ENCODE results near the gene BEAN1. TPM values are rescaled to one million over a fixed set of nuclear protein-coding genes. Genes with fewer than 3 reads are reported as not detected.

Gene BEAN1
- total and polyA plus RNA-seq, 9 of the 15 experiments (the other 6 are each of a cell fraction or from before 2014, with no cell fraction given): not detected

DNA sequence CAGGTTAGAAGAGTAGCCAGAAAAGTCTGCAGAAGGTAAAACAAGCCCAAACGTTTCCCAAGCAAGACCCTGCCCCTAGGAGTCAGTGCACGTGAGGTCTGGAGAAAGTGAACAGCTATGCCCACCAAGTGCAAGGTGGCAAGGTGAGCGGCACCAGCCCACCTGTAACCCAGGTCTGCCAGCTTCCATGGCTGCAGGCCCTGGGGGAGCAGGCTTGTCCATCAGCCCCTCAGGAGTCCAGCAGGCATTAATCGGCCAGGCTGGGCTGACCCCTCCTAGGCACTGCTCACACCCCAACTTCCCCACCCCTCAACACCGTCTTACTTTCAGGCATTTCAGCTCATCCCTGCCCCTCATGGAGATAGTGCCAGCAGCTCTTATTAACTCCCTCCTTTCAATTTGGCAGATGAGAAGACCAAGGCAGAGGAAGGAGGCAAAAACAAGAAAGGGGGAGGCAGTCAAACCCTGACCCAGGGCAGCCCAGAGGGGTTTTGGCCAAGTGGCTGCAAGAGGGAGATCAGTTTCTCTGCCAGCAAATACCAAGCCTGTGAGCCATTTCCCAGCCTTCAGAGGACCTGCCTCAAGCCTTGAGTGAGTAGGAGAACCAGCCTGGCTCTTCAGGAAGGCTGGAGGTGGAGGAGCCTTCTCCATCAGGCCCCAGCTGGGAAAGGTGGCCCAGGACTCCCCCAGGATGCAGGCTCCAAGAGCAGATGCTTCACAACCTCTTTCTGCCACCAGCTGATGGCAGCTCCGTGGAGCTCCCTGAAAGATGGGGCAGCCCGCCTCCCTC, 14.7 kb downstream of the BEAN1 start:
- POLR2A ChIA-PET: interaction anchor here (0.7 to 1.3 kb wide), 4 partner anchors 11 to 45 kb away, joined by 3 to 4 read pairs (median 4); no protein-coding TSS in a partner anchor
- H4K20me1 ChIP-seq (replicated peaks; ENCODE audit: control insufficient read depth, insufficient read depth, low read length): 0 out of 2 replicates have a peak, but pooled peaks cover 3% of the 10 kb centered on the region
- CTCF ChIA-PET (ENCODE audit: low intra/inter-chr PET ratio): no interaction called here
- no peak overlapping the region for H3K4me3 ChIP-seq
- H3K9ac ChIP-seq (ENCODE audit: insufficient read depth in 1 of 2, low read depth in 2 of 2, low read length in 2 of 2): peak overlapping the region in 1 of 2 experiments; percentile 52; a peak in 1 of 4 replicates
- H3K4me1 ChIP-seq (replicated peaks in 1 of 2; ENCODE audit: control insufficient read depth in 2 of 2, insufficient read depth in 2 of 2, low read length in 2 of 2): no peaks in the 10 kb centered on the region
- no peaks in the 10 kb centered on the region for H3K36me3 ChIP-seq (ENCODE audit: control insufficient read depth, insufficient read depth, low read length)
- no TSS peak for BruUV-seq (replicated peaks)
- DNase-seq (ENCODE audit: extremely low read depth in 1 of 4, low spot score in 3 of 4): no peak
- H3K79me2 ChIP-seq (ENCODE audit: control insufficient read depth, insufficient read depth, low read length): no peaks in the 10 kb centered on the region
- 3% methylated on average over 7 of the region's 7 CpGs for WGBS (ENCODE audit: insufficient coverage, low coverage, missing lambda C conversion rate)
- H3K27ac ChIP-seq (ENCODE audit: extremely low read depth, low read depth, low read length): no peak overlapping the region
- H3K27me3 ChIP-seq (ENCODE audit: control insufficient read depth in 2 of 2, insufficient read depth in 2 of 2, low read length in 2 of 2): peaks cover 4 to 61% of the 10 kb centered on the region in 2 experiments; a peak in 3 of 5 replicates
- in situ Hi-C loops (cut with MboI): no loop called here
- no peaks in the 10 kb centered on the region for H3K9me3 ChIP-seq (replicated peaks; ENCODE audit: control insufficient read depth, insufficient read depth, low read depth, low read length)
- FAIRE-seq: no peak
- TF ChIP-seq BMI1 (IDR thresholded peaks at IDR 0.05; ENCODE audit: low read length) (no peak), ZNF584 (CRISPR knock-in tag; IDR thresholded peaks at IDR 0.05; ENCODE audit: low read depth) (no peak), YBX1 (IDR thresholded peaks at IDR 0.05) (no peak), PML (IDR thresholded peaks at IDR 0.05; ENCODE audit: low read length) (no peak), EGR1 (conservative IDR thresholded peaks at IDR 0.05) (no peak), ZEB2 (IDR thresholded peaks at IDR 0.05) (no peak), MTA1 (IDR thresholded peaks at IDR 0.05; ENCODE audit: borderline replicate concordance) (no peak), TGIF2 (CRISPR knock-in tag; IDR thresholded peaks at IDR 0.05) (no peak), NBN (IDR thresholded peaks at IDR 0.05; ENCODE audit: low read depth) (no peak), DIDO1 (tag; IDR thresholded peaks at IDR 0.05; ENCODE audit: low read depth) (no peak), MAFK (IDR thresholded peaks at IDR 0.05; ENCODE audit: low read length) (no peak), FOXK2 (conservative IDR thresholded peaks at IDR 0.05 in 1 of 2, IDR thresholded peaks at IDR 0.05 in 1 of 2; ENCODE audit: low read depth in 2 of 2) (no peak), MEIS2 (IDR thresholded peaks at IDR 0.05; ENCODE audit: partially characterized antibody) (no peak), ZNF197 (CRISPR knock-in tag; IDR thresholded peaks at IDR 0.05; ENCODE audit: low read depth) (no peak), SAFB2 (IDR thresholded peaks at IDR 0.05; ENCODE audit: borderline replicate concordance, low read depth, low read length, severe bottlenecking) (no peak)
- TF ChIP-seq, protein P1, sequence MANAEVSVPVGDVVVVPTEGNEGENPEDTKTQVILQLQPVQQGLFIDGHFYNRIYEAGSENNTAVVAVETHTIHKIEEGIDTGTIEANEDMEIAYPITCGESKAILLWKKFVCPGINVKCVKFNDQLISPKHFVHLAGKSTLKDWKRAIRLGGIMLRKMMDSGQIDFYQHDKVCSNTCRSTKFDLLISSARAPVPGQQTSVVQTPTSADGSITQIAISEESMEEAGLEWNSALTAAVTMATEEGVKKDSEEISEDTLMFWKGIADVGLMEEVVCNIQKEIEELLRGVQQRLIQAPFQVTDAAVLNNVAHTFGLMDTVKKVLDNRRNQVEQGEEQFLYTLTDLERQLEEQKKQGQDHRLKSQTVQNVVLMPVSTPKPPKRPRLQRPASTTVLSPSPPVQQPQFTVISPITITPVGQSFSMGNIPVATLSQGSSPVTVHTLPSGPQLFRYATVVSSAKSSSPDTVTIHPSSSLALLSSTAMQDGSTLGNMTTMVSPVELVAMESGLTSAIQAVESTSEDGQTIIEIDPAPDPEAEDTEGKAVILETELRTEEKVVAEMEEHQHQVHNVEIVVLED (CRISPR knock-in tag; IDR thresholded peaks at IDR 0.05): no peak
- TF ChIP-seq, protein P2, sequence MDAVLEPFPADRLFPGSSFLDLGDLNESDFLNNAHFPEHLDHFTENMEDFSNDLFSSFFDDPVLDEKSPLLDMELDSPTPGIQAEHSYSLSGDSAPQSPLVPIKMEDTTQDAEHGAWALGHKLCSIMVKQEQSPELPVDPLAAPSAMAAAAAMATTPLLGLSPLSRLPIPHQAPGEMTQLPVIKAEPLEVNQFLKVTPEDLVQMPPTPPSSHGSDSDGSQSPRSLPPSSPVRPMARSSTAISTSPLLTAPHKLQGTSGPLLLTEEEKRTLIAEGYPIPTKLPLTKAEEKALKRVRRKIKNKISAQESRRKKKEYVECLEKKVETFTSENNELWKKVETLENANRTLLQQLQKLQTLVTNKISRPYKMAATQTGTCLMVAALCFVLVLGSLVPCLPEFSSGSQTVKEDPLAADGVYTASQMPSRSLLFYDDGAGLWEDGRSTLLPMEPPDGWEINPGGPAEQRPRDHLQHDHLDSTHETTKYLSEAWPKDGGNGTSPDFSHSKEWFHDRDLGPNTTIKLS (IDR thresholded peaks at IDR 0.05; ENCODE audit: borderline replicate concordance, low read depth): no peak
- H3K4me2 ChIP-seq (ENCODE audit: insufficient read depth, low read length): no peak overlapping the region
- intact Hi-C loops (cut with micrococcal nuclease): no loop called here
- ATAC-seq: no peak
- H2AFZ ChIP-seq (ENCODE audit: low read depth, low read length): no peak overlapping the region
- no peaks in the 10 kb centered on the region for H3K9me1 ChIP-seq (ENCODE audit: control insufficient read depth, insufficient read depth, low read length)

Measured in K562 (cell line).